DND-41 (cell line): ENCODE results near the gene CLASP1.
"Not testable (repeated sequence)": the region's sequence is repeated elsewhere in the genome, so short reads cannot be mapped to it uniquely, and the experiment has no call there.

Source experiments
- ATAC-seq: fragments of 200-7000 bp; cut with Tn5 transposase; 3 replicates; pipeline ENCODE4 v1.9.1; 2021; ENCODE audit warnings: low read depth; ENCODE audit not compliant: insufficient read depth
- DNase-seq: peaks from one replicate; pipeline ENCODE4 v3.0.0-alpha.2; 2020
- H2AFZ ChIP-seq: 2 replicates; pipeline ENCODE4 v1.6.0; 2012; ENCODE audit warnings: low read depth, low read length
- H3K27ac ChIP-seq: 2 replicates; pipeline ENCODE4 v1.5.1; 2012; ENCODE audit warnings: low read length, inconsistent platforms
- H3K27me3 ChIP-seq: fragments of 200-600 bp; sonication (generic); 2 replicates; pipeline ENCODE4 v1.6.0; 2012; ENCODE audit warnings: low read length, mild to moderate bottlenecking, inconsistent platforms; ENCODE audit not compliant: insufficient read depth, poor library complexity
- H3K36me3 ChIP-seq: 2 replicates; pipeline ENCODE4 v1.5.1; 2012; ENCODE audit warnings: low read length, inconsistent platforms; ENCODE audit not compliant: insufficient read depth
- H3K4me1 ChIP-seq: 2 replicates; pipeline ENCODE4 v1.5.1; 2012; ENCODE audit warnings: mild to moderate bottlenecking, low read length; ENCODE audit not compliant: insufficient read depth
- H3K4me2 ChIP-seq: 2 replicates; pipeline ENCODE4 v1.6.0; 2012; ENCODE audit warnings: mild to moderate bottlenecking, moderate library complexity, low read length, inconsistent platforms; ENCODE audit not compliant: insufficient read depth
- H3K4me3 ChIP-seq, 2 experiments: fragments of 200-600 bp in 1 of 2; shearing (Covaris generic) in 1 of 2; 2 replicates each; pipeline ENCODE4 v1.5.1; 2012 to 2016; ENCODE audit warnings: inconsistent platforms in 2 of 2, low read length in 2 of 2, mild to moderate bottlenecking in 2 of 2, low read depth in 1 of 2, moderate library complexity in 1 of 2
- H3K79me2 ChIP-seq: 2 replicates; pipeline ENCODE4 v1.6.0; 2012; ENCODE audit warnings: low read length, inconsistent platforms; ENCODE audit not compliant: insufficient read depth
- H3K9ac ChIP-seq: 2 replicates; pipeline ENCODE4 v1.6.0; 2012; ENCODE audit warnings: low read depth, mild to moderate bottlenecking, inconsistent platforms, low read length, moderate library complexity
- H3K9me3 ChIP-seq: 2 replicates; pipeline ENCODE4 v1.5.1; 2012; ENCODE audit warnings: low read length, moderate library complexity, mild to moderate bottlenecking, inconsistent platforms; ENCODE audit not compliant: insufficient read depth, severe bottlenecking
- H4K20me1 ChIP-seq: 2 replicates; pipeline ENCODE4 v1.6.0; 2012; ENCODE audit warnings: low read length; ENCODE audit not compliant: insufficient read depth
- CTCF ChIP-seq: IDR thresholded peaks from 2 replicates; pipeline ENCODE4 v1.5.1; 2012; ENCODE audit warnings: borderline replicate concordance, low read length, moderate library complexity, mild to moderate bottlenecking; ENCODE audit not compliant: poor library complexity, severe bottlenecking; ENCODE audit errors: extremely low read depth
- EZH2 ChIP-seq: IDR thresholded peaks from 3 replicates; pipeline ENCODE4 v1.6.1; 2012; ENCODE audit warnings: borderline replicate concordance, low read depth, mild to moderate bottlenecking, moderate library complexity, low read length, inconsistent platforms; ENCODE audit not compliant: severe bottlenecking

The CLASP1 gene

GRCh38 chr2:121677855-121678254 is 28.6 kb upstream of the CLASP1 start:
- Histone ChIP-seq H3K36me3 (no peaks in the 10 kb centered on the region), H3K4me2 (no peak overlapping the region), H3K4me3 (no peak overlapping the region), H3K27ac (no peak overlapping the region), H3K4me1 (no peaks in the 10 kb centered on the region), H3K9me3 (peaks cover 14% of the 10 kb centered on the region), H4K20me1 (no peaks in the 10 kb centered on the region), H3K9ac (no peak overlapping the region), H3K79me2 (no peaks in the 10 kb centered on the region), H3K27me3 (no peaks in the 10 kb centered on the region), H2AFZ (no peak overlapping the region)
- DNase-seq (no peak), ATAC-seq (no peak)
- TF ChIP-seq EZH2 = no peak

DNA sequence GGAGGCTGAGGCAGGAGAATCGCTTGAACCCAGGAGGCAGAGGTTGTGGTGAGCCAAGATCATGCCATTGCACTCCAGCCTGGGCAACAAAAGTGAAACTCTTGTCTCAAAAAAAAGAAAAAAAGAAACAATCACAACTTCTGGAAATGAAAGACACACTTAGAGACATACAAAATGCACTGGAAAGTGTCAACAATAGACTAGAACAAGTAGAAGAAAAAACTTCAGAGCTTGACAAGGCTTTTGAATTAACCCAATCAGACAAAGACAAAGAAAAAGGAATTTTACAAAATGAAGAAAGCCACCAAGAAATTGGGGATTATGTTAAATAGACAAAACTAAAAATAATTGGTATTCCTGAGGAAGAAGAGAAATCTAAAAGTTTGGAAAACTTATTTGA is 22.4 kb upstream of the CLASP1 start:
- H3K36me3 ChIP-seq, H3K9ac ChIP-seq, H3K27ac ChIP-seq, H3K4me3 ChIP-seq, H3K79me2 ChIP-seq, H3K4me2 ChIP-seq, H3K4me1 ChIP-seq, ATAC-seq, H3K27me3 ChIP-seq, DNase-seq, H4K20me1 ChIP-seq, H2AFZ ChIP-seq: not testable (repeated sequence)
- H3K9me3 ChIP-seq = peaks cover 15% of the 10 kb centered on the region

- Histone ChIP-seq H3K27me3 (no peaks in the 10 kb centered on the region), H3K4me1 (no peaks in the 10 kb centered on the region), H3K9me3 (peaks cover 12% of the 10 kb centered on the region), H4K20me1 (no peaks in the 10 kb centered on the region), H2AFZ (no peak overlapping the region), H3K4me2 (no peak overlapping the region), H3K4me3 (no peak overlapping the region), H3K27ac (no peak overlapping the region), H3K79me2 (no peaks in the 10 kb centered on the region), H3K36me3 (no peaks in the 10 kb centered on the region), H3K9ac (no peak overlapping the region)
- TF ChIP-seq EZH2 = no peak
- no peak for TF ChIP-seq CTCF
- ATAC-seq (no peak), DNase-seq (no peak)
Observed at GRCh38 chr2:121670181-121670580, 20.9 kb upstream of the CLASP1 start.

- no peak overlapping the region for H3K27ac ChIP-seq
- H3K27me3 ChIP-seq = no peaks in the 10 kb centered on the region
- no peaks in the 10 kb centered on the region for H3K36me3 ChIP-seq
- no peak overlapping the region for H3K4me2 ChIP-seq
- ATAC-seq (no peak), DNase-seq (no peak)
- H2AFZ ChIP-seq = no peak overlapping the region
- TF ChIP-seq CTCF (no peak), EZH2 (no peak)
- H3K4me1 ChIP-seq = no peaks in the 10 kb centered on the region
- no peaks in the 10 kb centered on the region for H4K20me1 ChIP-seq
- no peak overlapping the region for H3K4me3 ChIP-seq
- H3K9ac ChIP-seq = no peak overlapping the region
- peaks cover 12% of the 10 kb centered on the region for H3K9me3 ChIP-seq
- H3K79me2 ChIP-seq = no peaks in the 10 kb centered on the region
Observed at GRCh38 chr2:121667618-121668017, 18.4 kb upstream of the CLASP1 start.
